Measurements from ENCODE around the gene TGFB2. TPM values are rescaled to one million over a fixed set of nuclear protein-coding genes. Genes with fewer than 3 reads are reported as not detected.
A peak's percentile ranks its signal among the peaks of the same experiment; 100 is the strongest.

Gene TGFB2
- under 1 TPM; 0.16 to 0.34 TPM for polyA plus RNA-seq

DNA sequence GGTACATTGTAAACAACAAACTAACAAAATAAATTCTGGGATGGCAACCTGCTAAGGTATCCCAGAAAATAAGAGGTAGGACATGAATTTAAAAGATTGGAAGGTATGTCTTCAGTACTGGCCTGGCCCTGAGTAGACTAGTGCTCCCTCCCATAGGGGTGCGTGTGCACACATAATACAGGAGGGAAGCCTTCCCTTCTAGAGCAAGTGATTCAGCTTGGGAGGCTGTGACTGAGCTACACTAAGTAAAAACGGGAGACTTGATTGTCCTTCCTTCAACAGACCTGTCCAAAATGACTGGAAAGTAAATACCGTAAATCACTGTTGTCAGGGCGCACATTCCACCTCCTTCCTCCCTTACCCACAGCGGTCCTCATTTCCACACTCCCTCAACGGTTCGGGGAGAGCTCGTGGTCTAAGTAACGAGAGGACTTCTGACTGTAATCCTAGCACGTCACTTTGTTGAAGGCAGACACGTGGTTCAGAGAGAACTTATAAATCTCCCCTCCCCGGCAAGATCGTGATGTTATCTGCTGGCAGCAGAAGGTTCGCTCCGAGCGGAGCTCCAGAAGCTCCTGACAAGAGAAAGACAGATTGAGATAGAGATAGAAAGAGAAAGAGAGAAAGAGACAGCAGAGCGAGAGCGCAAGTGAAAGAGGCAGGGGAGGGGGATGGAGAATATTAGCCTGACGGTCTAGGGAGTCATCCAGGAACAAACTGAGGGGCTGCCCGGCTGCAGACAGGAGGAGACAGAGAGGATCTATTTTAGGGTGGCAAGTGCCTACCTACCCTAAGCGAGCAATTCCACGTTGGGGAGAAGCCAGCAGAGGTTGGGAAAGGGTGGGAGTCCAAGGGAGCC, at the start of gene TGFB2:
TSS of gene TGFB2 (plus strand) at position 523 of the 859 bp plus-strand sequence. CDS start 1,366 bp downstream, outside the sequence.
- Histone ChIP-seq H3K27me3 (ENCODE audit: control insufficient read depth in 1 of 2, insufficient read depth in 2 of 2, low read length in 2 of 2) (no peaks in the 10 kb centered on the region), H3K36me3 (ENCODE audit: control insufficient read depth in 2 of 2, insufficient read depth in 2 of 2, low read length in 1 of 2) (no peaks in the 10 kb centered on the region), H3K27ac (ENCODE audit: low read depth in 2 of 2, low read length in 1 of 2) (peak within 1 kb of the TSS; percentile 36 to 79), H3K9me3 (ENCODE audit: control insufficient read depth in 2 of 2, insufficient read depth in 1 of 2, low read depth in 1 of 2, low read length in 1 of 2) (no peaks in the 10 kb centered on the region), H3K4me1 (ENCODE audit: control insufficient read depth in 2 of 2, insufficient read depth in 2 of 2, low read length in 1 of 2) (peaks cover 4 to 6% of the 10 kb centered on the region in 2 donors), H3K4me3 (ENCODE audit: low read depth in 1 of 2, low read length in 2 of 2) (peak within 1 kb of the TSS; percentile 53 to 65)
- WGBS, 2 donors = 4 to 7% methylated on average over 21 to 22 of the region's 22 CpGs

DNA sequence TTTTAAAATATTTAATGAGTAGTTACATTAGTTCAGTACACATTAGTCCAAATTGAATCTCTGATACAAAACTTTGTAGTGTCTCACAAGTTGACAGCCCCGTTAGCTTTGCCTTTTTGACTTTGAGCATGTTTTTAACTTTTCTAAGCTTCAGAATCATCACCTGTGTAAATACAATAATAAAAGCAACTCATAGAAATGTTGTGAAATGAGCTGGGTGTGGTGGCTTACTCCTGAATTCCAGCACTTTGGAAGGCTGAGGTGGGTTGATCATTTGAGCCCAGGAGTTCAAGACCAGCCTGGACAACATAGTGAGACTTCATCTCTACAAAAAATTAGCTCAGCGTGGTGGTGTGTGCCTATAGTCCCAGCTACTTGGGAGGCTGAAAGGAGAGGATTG, 49.0 kb upstream of the TGFB2 start:
- Histone ChIP-seq H3K36me3 (ENCODE audit: control insufficient read depth in 2 of 2, insufficient read depth in 2 of 2, low read length in 1 of 2) (no peaks in the 10 kb centered on the region), H3K4me1 (ENCODE audit: control insufficient read depth in 2 of 2, insufficient read depth in 2 of 2, low read length in 1 of 2) (no peaks in the 10 kb centered on the region), H3K4me3 (ENCODE audit: low read depth in 1 of 2, low read length in 2 of 2) (no peak overlapping the region), H3K27ac (ENCODE audit: low read depth in 2 of 2, low read length in 1 of 2) (no peak overlapping the region), H3K27me3 (ENCODE audit: control insufficient read depth in 1 of 2, insufficient read depth in 2 of 2, low read length in 2 of 2) (no peaks in the 10 kb centered on the region), H3K9me3 (ENCODE audit: control insufficient read depth in 2 of 2, insufficient read depth in 1 of 2, low read depth in 1 of 2, low read length in 1 of 2) (no peaks in the 10 kb centered on the region)
- WGBS, 2 donors = 83 to 89% methylated on average over 2 of the region's 2 CpGs

DNA sequence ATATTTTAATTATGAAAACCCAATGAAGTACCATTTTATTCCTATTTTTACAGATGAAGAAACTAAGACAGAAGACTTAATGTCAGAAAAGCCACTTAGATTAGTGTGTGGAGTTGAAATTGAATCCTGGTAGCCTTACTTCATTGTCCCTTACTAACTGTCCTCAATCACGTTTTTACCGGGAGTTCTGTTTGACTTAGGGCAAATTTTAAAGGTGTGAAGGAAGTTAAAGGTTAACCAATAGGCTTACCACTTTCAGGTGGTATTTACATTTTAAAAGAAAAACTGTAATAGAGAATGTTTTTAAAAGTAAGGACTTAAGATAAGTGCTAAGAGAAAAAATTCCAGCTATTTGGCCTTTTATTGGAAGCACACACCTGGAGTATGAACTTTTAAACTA, 47.7 kb upstream of the TGFB2 start:
- WGBS, 2 donors = 73 to 84% methylated on average over 2 of the region's 2 CpGs
- Histone ChIP-seq H3K36me3 (ENCODE audit: control insufficient read depth in 2 of 2, insufficient read depth in 2 of 2, low read length in 1 of 2) (peaks cover 0 to 3% of the 10 kb centered on the region in 2 donors), H3K4me1 (ENCODE audit: control insufficient read depth in 2 of 2, insufficient read depth in 2 of 2, low read length in 1 of 2) (no peaks in the 10 kb centered on the region), H3K27ac (ENCODE audit: low read depth in 2 of 2, low read length in 1 of 2) (no peak overlapping the region), H3K27me3 (ENCODE audit: control insufficient read depth in 1 of 2, insufficient read depth in 2 of 2, low read length in 2 of 2) (no peaks in the 10 kb centered on the region), H3K9me3 (ENCODE audit: control insufficient read depth in 2 of 2, insufficient read depth in 1 of 2, low read depth in 1 of 2, low read length in 1 of 2) (no peaks in the 10 kb centered on the region), H3K4me3 (ENCODE audit: low read depth in 1 of 2, low read length in 2 of 2) (no peak overlapping the region)

DNA sequence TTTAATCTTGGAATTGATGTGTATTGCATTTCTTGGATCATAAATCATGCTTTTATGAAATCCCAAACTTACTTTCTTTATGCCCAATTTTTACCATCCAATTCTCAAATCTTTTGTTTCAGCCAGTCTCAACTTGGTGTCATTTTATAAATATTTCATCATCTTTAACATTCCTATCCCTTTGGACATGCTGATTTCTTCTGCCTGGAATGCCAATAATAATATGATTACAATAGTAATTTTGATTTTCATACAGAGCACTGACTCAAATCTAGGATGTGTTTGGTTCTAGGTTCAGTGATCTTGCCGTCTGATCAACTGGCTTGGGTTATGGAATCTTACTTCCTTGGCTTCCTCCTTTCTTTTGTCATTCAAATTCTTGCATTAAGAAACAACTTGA, 47.3 kb upstream of the TGFB2 start:
- Histone ChIP-seq H3K36me3 (ENCODE audit: control insufficient read depth in 2 of 2, insufficient read depth in 2 of 2, low read length in 1 of 2) (peaks cover 0 to 3% of the 10 kb centered on the region in 2 donors), H3K27ac (ENCODE audit: low read depth in 2 of 2, low read length in 1 of 2) (no peak overlapping the region), H3K9me3 (ENCODE audit: control insufficient read depth in 2 of 2, insufficient read depth in 1 of 2, low read depth in 1 of 2, low read length in 1 of 2) (no peaks in the 10 kb centered on the region), H3K4me1 (ENCODE audit: control insufficient read depth in 2 of 2, insufficient read depth in 2 of 2, low read length in 1 of 2) (no peaks in the 10 kb centered on the region), H3K27me3 (ENCODE audit: control insufficient read depth in 1 of 2, insufficient read depth in 2 of 2, low read length in 2 of 2) (no peaks in the 10 kb centered on the region), H3K4me3 (ENCODE audit: low read depth in 1 of 2, low read length in 2 of 2) (no peak overlapping the region)
- 79 to 87% methylated on average over 1 of the region's 1 CpG for WGBS, 2 donors

DNA sequence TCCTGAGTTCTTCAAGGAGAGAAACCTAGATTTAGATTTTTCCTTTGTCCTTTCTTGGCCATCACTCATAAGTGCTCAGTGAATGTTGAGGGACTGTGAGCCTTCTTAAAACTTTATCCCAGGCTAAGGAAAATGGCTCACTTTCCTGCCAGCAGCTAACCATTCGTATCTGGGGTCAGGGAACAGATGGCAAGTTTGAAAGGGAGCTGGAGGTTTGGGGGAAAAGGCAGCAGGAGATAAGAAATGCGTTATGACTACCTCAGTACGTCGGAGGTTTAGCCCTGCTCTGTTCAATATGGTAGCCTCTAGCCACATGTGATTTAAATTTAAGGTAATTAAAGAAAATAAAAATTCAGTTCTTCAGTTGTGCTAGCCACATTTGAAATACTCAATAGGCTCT, 46.7 kb upstream of the TGFB2 start:
- Histone ChIP-seq H3K36me3 (ENCODE audit: control insufficient read depth in 2 of 2, insufficient read depth in 2 of 2, low read length in 1 of 2) (peaks cover 0 to 3% of the 10 kb centered on the region in 2 donors), H3K9me3 (ENCODE audit: control insufficient read depth in 2 of 2, insufficient read depth in 1 of 2, low read depth in 1 of 2, low read length in 1 of 2) (no peaks in the 10 kb centered on the region), H3K27ac (ENCODE audit: low read depth in 2 of 2, low read length in 1 of 2) (no peak overlapping the region), H3K27me3 (ENCODE audit: control insufficient read depth in 1 of 2, insufficient read depth in 2 of 2, low read length in 2 of 2) (no peaks in the 10 kb centered on the region), H3K4me1 (ENCODE audit: control insufficient read depth in 2 of 2, insufficient read depth in 2 of 2, low read length in 1 of 2) (no peaks in the 10 kb centered on the region), H3K4me3 (ENCODE audit: low read depth in 1 of 2, low read length in 2 of 2) (no peak overlapping the region)
- 82 to 85% methylated on average over 4 of the region's 4 CpGs for WGBS, 2 donors

DNA sequence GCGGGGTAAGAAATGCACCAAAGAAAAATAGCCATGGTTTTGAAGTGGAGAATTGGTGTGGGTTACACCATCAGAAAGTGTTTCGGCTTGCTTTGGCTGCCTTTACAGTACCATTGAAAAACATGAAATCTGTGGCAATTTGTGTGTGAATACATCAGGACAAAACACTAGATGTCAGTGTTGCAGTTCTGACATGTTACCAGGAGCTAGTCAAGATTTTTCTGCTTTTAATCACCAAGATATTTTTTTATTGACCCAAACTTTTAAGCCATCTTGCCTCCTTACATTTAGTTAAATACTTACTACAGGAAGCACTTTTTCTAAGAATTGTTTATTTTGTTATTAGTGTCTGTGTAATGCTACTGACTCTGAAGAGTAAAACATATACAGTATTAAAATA, 45.7 kb upstream of the TGFB2 start:
- no peaks in the 10 kb centered on the region for H3K27me3 ChIP-seq (ENCODE audit: control insufficient read depth in 1 of 2, insufficient read depth in 2 of 2, low read length in 2 of 2)
- no peaks in the 10 kb centered on the region for H3K4me1 ChIP-seq (ENCODE audit: control insufficient read depth in 2 of 2, insufficient read depth in 2 of 2, low read length in 1 of 2)
- no peak overlapping the region for H3K4me3 ChIP-seq (ENCODE audit: low read depth in 1 of 2, low read length in 2 of 2)
- H3K36me3 ChIP-seq (ENCODE audit: control insufficient read depth in 2 of 2, insufficient read depth in 2 of 2, low read length in 1 of 2) = peaks cover 0 to 3% of the 10 kb centered on the region in 2 donors
- no peaks in the 10 kb centered on the region for H3K9me3 ChIP-seq (ENCODE audit: control insufficient read depth in 2 of 2, insufficient read depth in 1 of 2, low read depth in 1 of 2, low read length in 1 of 2)
- H3K27ac ChIP-seq (ENCODE audit: low read depth in 2 of 2, low read length in 1 of 2) = no peak overlapping the region
- WGBS, 2 donors = 70 to 72% methylated on average over 2 of the region's 2 CpGs

- peaks cover 0 to 7% of the 10 kb centered on the region in 2 donors for H3K36me3 ChIP-seq (ENCODE audit: control insufficient read depth in 2 of 2, insufficient read depth in 2 of 2, low read length in 1 of 2)
- H3K4me1 ChIP-seq (ENCODE audit: control insufficient read depth in 2 of 2, insufficient read depth in 2 of 2, low read length in 1 of 2) = no peaks in the 10 kb centered on the region
- H3K27me3 ChIP-seq (ENCODE audit: control insufficient read depth in 1 of 2, insufficient read depth in 2 of 2, low read length in 2 of 2) = no peaks in the 10 kb centered on the region
- H3K27ac ChIP-seq (ENCODE audit: low read depth in 2 of 2, low read length in 1 of 2) = no peak overlapping the region
- 93 to 95% methylated on average over 1 of the region's 1 CpG for WGBS, 2 donors
- no peak overlapping the region for H3K4me3 ChIP-seq (ENCODE audit: low read depth in 1 of 2, low read length in 2 of 2)
- H3K9me3 ChIP-seq (ENCODE audit: control insufficient read depth in 2 of 2, insufficient read depth in 1 of 2, low read depth in 1 of 2, low read length in 1 of 2) = no peaks in the 10 kb centered on the region
Measured at GRCh38 chr1:218301217-218301616, 43.9 kb upstream of the TGFB2 start.

DNA sequence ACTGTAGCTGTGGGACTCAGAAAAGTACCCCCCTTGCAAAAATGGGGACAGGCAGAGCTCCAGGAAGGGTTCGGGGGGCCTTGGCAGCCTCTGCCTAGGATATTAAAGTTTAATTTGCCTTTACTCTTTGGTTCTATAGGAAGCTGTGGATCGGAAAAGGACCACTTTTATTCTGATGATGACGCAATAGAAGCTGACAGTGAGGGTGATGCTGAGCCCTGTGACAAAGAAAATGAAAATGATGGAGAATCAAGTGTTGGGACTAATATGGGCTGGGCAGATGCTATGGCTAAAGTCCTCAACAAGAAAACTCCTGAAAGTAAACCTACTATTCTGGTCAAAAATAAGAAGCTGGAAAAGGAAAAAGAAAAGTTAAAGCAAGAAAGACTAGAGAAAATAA, 43.0 kb upstream of the TGFB2 start:
- Histone ChIP-seq H3K27ac (ENCODE audit: low read depth in 2 of 2, low read length in 1 of 2) (no peak overlapping the region), H3K27me3 (ENCODE audit: control insufficient read depth in 1 of 2, insufficient read depth in 2 of 2, low read length in 2 of 2) (no peaks in the 10 kb centered on the region), H3K4me1 (ENCODE audit: control insufficient read depth in 2 of 2, insufficient read depth in 2 of 2, low read length in 1 of 2) (no peaks in the 10 kb centered on the region), H3K4me3 (ENCODE audit: low read depth in 1 of 2, low read length in 2 of 2) (no peak overlapping the region), H3K36me3 (ENCODE audit: control insufficient read depth in 2 of 2, insufficient read depth in 2 of 2, low read length in 1 of 2) (peaks cover 0 to 7% of the 10 kb centered on the region in 2 donors), H3K9me3 (ENCODE audit: control insufficient read depth in 2 of 2, insufficient read depth in 1 of 2, low read depth in 1 of 2, low read length in 1 of 2) (no peaks in the 10 kb centered on the region)
- WGBS, 2 donors = 90 to 97% methylated on average over 3 of the region's 3 CpGs

- Histone ChIP-seq H3K36me3 (ENCODE audit: control insufficient read depth in 2 of 2, insufficient read depth in 2 of 2, low read length in 1 of 2) (peaks cover 0 to 7% of the 10 kb centered on the region in 2 donors), H3K4me3 (ENCODE audit: low read depth in 1 of 2, low read length in 2 of 2) (no peak overlapping the region)
Measured at GRCh38 chr1:218303176-218303879, 41.8 kb upstream of the TGFB2 start.

More at GRCh38 chr1:218303176-218303879, 41.8 kb upstream of the TGFB2 start:
- Histone ChIP-seq H3K27ac (ENCODE audit: low read depth in 2 of 2, low read length in 1 of 2) (no peak overlapping the region), H3K9me3 (ENCODE audit: control insufficient read depth in 2 of 2, insufficient read depth in 1 of 2, low read depth in 1 of 2, low read length in 1 of 2) (no peaks in the 10 kb centered on the region), H3K4me1 (ENCODE audit: control insufficient read depth in 2 of 2, insufficient read depth in 2 of 2, low read length in 1 of 2) (no peaks in the 10 kb centered on the region), H3K27me3 (ENCODE audit: control insufficient read depth in 1 of 2, insufficient read depth in 2 of 2, low read length in 2 of 2) (no peaks in the 10 kb centered on the region)
